Globus pallidus (tissue), 1 donor: ENCODE results near the gene TRAF3IP3.
"Not testable (repeated sequence)": the region's sequence is repeated elsewhere in the genome, so short reads cannot be mapped to it uniquely, and the experiment has no call there.

Experiments used
- DNase-seq: peaks from one replicate; pipeline ENCODE4 v3.0.0-alpha.2; 2015; ENCODE audit warnings: low spot score

The TRAF3IP3 gene

GRCh38 chr1:209768354-209768774 is 12.5 kb downstream of the TRAF3IP3 start:
- DNase-seq: no peak

DNA sequence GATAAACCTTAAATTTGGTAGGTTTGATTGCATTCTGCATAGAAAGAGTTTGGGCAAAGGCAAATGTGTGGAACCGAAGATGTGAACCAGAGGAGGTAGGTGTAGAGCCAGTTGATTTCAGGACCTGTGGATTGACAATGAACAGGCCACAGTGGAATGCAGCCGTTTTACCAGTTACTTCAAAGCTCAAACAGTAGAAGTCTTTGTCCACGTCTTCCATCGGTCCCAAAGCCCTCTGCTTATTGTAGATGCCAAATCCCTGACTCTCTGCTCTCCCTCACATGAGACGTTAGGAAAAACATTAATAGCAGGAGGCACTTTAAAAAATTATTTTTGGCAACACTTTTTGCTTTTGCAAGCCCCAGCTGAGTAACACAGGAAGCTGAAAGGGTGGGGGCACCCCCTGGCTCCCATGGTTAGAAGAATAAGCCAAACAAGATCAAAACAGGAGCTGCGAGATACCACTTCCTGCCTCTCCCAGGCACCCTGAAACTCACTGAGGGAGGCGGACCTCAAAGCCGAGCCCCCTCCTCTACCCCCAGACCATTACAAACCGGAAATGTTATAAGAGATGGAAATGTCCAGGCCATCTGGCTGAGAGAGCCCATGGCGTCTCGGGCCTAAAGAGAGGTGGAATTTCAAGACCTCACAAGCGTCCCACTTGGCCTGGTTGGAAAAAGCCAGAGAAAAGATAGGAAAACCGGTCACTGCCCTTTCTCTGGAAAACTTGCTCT is 13.5 kb downstream of the TRAF3IP3 start:
- peak; percentile 49 for DNase-seq

DNA sequence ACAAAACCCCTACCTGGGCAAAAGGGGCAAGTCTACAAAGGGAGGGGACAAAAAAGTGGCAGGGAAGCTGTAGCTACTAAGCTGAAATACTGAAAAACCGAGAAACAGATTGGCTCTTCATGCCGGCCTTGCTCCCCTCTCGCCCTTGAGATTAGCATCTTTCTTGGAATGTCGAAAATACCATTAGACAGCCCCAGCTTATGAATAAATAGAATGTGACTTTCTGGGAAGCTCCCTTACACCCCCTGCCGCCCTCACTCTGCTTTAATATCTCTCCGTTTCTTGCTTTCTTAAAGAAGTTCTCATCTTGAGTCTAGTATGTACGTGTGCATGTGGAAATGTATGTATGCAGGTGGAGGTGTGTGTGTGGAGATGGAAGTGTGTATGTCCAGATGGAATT is 14.1 kb downstream of the TRAF3IP3 start:
- DNase-seq: no peak

DNA sequence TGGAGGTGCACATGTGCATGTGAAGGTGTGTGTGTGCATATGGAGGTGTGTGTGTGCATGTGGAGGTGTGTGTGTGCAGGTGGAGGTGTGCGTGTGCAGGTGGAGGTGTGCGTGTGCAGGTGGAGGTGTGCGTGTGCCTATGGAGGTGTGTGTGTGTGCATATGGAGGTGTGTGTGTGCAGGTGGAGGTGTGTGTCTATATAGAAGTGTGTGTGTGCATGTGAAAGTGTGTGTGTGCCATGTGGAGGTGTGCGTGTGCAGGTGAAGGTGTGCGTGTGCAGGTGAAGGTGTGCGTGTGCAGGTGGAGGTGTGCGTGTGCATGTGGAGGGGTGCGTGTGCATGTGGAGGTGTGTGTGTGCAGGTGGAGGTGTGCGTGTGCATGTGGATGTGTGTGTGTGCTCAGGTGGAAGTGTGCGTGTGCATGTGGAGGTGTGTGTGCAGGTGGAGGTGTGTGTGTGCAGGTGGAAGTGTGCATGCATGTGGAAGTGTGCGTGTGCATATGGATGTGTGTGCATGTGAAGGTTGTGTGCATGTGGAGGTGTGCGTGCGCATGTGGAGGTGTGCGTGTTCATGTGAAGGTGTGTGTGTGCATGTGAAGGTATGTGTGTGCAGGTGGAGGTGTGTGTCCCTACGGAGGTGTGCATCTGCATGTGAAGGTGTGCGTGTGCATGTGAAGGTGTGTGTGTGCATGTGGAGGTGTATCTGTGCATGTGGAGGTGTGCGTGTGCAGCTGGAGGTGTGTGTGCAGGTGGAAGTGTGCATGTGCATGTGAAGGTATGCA is 15.0 kb downstream of the TRAF3IP3 start:
- no peak for DNase-seq

GRCh38 chr1:209772126-209772525 is 16.3 kb downstream of the TRAF3IP3 start:
- no peak for DNase-seq

GRCh38 chr1:209774592-209774991 is 18.7 kb downstream of the TRAF3IP3 start:
- no peak for DNase-seq

GRCh38 chr1:209775678-209776077 is 19.8 kb downstream of the TRAF3IP3 start:
- DNase-seq: no peak

DNA sequence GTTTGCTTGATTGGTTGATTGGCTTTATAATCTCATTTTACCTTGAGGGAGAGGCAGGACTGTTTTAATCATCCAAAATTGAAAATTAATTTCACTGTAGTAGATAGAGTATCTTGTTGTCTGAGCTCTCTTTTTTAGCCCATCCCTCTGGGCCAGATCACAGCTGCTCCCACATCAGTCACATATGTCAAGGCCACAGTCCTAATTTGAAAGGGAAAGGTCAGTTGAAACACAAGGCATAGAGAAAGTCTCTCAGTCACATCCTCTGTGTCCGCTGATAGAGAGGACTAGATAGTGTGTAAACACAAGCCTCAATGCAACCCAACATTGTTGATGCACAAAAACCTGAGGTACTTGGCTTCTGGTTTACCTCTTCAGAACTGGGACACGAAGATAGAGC is 21.7 kb downstream of the TRAF3IP3 start:
- DNase-seq: no peak

- DNase-seq: no peak
Measured at GRCh38 chr1:209778102-209778501, 22.2 kb downstream of the TRAF3IP3 start.

DNA sequence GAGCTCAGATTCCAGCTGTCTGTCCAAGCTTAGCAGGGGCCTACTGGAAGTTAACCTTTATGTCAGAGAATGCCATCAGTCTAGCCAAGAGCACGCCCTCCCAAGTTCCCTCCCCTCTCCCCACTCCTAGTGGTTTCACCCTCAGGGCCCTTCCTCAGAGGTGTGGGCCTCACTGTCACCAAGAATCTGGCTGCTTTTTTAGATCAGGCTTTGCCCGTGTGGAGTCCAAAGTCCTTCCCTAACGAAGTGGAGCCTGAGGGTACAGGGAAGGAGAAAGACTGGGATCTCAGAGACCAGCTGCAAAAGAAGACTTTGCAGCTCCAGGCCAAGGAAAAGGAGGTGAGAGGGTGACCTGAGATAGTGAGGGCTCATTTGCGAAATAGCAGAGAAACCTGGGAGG is 24.4 kb downstream of the TRAF3IP3 start:
- no peak for DNase-seq

GRCh38 chr1:209783386-209783785 is 27.5 kb downstream of the TRAF3IP3 start:
- no peak for DNase-seq

DNA sequence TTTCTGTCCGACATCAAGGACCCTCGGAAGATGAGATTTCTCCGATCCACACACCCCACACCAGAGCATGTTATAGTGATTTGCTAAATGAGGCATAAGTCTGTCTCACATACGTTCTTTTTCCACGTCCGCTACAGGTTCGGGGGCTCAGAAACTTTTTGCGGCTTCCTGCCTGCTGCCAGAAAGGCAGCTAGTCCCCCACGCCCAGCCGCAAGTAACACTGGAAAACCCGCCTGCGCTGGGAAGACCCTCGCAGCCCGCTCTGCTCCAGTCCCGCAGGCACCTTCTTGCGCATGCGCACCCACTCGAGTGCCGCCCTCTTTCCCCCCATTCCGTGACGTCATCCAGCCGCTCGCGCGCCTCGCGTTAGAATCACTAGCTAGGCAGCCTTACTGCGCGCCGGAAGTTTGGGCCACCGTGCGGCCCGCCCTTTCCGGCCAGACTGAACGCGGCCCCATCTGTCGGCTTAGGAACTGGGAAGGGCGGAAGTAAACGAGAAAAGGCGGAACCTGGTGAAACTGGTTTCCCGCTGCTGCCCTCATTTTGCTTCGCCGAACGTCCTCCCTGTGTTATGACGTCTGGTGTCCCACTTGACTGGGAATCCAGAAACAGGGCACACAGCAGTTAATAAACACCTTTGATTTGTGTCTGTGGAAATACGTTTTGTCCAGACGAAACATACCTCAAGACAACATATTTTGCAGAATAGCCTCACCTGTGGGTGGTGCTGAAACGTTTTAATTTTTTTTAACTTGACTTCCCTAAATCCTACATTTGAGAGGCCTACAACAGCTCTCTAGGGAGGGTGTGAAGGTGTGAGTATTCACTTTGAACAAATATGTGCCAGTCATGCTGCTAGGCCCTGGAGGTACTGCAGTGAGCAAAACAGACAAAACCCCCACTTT is 28.7 kb downstream of the TRAF3IP3 start, which contains the start of gene C1orf74:
C1orf74 (minus strand) TSS at position 295 of the 905 bp plus-strand sequence. CDS start 925 bp downstream, outside the sequence.
- DNase-seq: peak; percentile 97

- no peak for DNase-seq
Measured at GRCh38 chr1:209785592-209785991, 29.7 kb downstream of the TRAF3IP3 start.

GRCh38 chr1:209786146-209786545 is 30.3 kb downstream of the TRAF3IP3 start:
- DNase-seq: no peak

DNA sequence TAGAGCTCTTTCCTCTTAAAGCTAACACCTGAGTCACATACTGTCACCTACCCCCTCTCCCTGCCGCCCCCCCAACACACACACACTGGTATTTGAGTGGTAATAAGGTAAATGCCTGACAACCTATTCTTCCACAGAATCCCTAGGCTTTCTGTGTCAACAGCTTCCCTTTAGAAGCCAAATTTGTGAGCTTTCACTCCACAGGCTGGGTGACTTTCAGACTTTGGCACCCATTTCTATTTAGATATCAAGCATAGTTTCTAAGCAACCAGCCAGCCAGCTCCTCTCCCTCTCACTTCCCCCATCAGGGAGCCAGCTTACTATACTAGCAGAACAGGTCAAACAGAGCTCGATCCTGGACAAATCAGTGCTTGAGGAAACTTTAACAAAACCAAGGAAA is 31.7 kb downstream of the TRAF3IP3 start:
- DNase-seq: no peak

- DNase-seq: no peak
Measured at GRCh38 chr1:209789245-209789644, 33.4 kb downstream of the TRAF3IP3 start.

GRCh38 chr1:209790286-209791193 is 34.7 kb downstream of the TRAF3IP3 start:
- DNase-seq: no peak

DNA sequence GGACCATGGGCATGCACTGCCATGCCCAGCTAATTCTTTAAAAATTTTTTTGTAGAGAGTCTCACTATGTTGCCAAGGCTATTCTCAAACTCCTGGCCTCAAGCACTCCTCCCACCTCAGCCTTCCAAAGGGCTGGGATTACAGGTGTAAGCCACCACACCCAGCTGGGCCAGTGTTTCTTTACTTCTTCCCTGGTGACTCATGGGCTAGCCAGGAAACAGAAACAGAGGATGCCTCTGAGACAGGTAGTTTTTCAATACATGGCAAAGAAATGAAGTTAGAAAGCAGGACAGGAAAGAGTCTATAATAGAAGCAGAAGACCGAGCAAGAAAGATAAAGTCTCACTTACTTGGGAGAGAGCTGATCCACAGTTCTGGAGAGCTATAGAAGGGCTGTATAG is 36.1 kb downstream of the TRAF3IP3 start:
- no peak for DNase-seq

DNA sequence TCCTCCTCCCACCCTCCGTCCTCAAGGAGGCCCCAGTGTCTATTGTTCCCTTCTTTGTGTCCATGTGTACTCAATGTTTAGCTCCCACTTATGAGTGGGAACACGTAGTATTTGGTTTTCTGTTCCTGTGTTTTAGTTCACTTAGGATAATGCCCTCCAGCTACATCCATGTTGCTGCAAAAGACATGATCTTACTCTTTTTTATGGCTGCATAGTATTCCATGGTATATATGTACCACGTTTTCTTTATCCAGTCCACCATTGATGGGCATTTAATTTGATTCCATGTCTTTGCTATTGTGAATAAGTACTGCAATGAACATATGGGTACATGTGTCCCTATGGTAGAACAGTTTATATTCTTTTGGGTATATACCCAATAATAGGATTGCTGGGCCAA is 37.9 kb downstream of the TRAF3IP3 start:
- DNase-seq: not testable (repeated sequence)

- DNase-seq: no peak
Measured at GRCh38 chr1:209797978-209798639, 42.3 kb downstream of the TRAF3IP3 start.
